ENCODE measurements around the gene PNPT1. TPM values are rescaled to one million over a fixed set of nuclear protein-coding genes. Genes with fewer than 3 reads are reported as not detected.

The PNPT1 gene
- total and polyA plus RNA-seq, 2 of the 8 experiments (the other 6 are each of a cell fraction or from before 2014, with no cell fraction given), result 8.3 to 40.2 TPM

DNA sequence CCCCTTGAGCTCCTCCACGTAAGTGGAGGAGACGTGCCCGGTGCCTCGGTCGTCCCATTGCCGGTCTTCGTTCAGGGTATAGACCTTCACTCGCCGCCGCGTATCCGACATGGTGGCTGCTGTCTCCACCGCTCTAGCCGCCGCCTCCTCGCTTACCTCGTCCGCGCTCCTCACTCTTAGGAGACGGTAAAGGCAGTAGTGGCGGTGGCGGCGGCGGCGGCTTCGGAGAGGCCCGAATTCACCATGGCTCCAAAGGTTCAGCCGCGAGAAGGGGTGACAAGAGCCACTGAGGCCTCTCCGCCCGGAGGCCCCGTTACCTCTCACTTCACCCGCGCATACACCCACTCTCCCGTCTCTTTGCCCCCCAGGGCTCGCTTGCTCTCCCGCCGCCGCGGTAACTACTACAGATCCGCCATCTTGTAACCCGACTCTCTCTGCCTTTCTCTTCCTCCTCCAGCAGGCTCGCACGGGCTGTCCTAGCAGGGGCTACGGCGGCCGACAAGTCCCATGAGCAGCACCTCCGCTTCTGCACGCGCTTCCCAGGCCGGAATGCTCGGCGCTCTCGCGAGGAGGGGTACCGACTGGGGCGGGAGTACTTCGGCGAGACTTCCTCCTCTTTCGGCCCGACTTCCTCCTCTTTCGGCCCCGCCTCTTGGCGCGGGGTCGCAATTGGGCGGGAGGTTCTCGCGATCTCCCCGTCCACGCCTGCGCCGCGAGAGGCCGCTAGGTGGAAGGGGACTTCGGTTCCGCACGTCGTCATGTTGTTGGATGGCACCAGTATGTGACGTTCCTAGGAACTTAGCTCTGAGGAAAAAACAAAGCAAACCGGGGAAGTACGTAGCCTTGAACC is 76.2 kb downstream of the PNPT1 start, which contains the start of gene PPP4R3B (continued):
- TF ChIP-seq RAD21 (IDR thresholded peaks at IDR 0.05 in 1 of 2, conservative IDR thresholded peaks at IDR 0.05 in 1 of 2; ENCODE audit: low read depth in 2 of 2, low read length in 2 of 2) (no peak; a peak in 1 of 4 replicates), BACH1 (IDR thresholded peaks at IDR 0.05; ENCODE audit: low read length) (no peak; the same call in 1 of the 2 replicates), SIN3A (conservative IDR thresholded peaks at IDR 0.05 in 1 of 2, IDR thresholded peaks at IDR 0.05 in 1 of 2; ENCODE audit: low read depth in 1 of 2, low read length in 2 of 2) (peak in 1 of 2 experiments; percentile 74; a peak in 2 of 4 replicates), YY1 (IDR thresholded peaks at IDR 0.05; ENCODE audit: low read depth, low read length) (peak; percentile 96), ZNF274 (IDR thresholded peaks at IDR 0.05; ENCODE audit: borderline replicate concordance, extremely low read depth, low read length) (no peak), ASH2L (IDR thresholded peaks at IDR 0.05; ENCODE audit: low read length) (peak; percentile 84), HDAC2 (IDR thresholded peaks at IDR 0.05; ENCODE audit: borderline replicate concordance in 1 of 2, low read depth in 2 of 2, low read length in 2 of 2) (no peak), RFX5 (IDR thresholded peaks at IDR 0.05; ENCODE audit: borderline replicate concordance, low read depth, low read length) (no peak), TAF7 (optimal IDR thresholded peaks at IDR 0.05; ENCODE audit: borderline replicate concordance, low read depth, low read length) (peak; percentile 45), CHD1 (IDR thresholded peaks at IDR 0.05; ENCODE audit: low read depth, low read length) (no peak), NANOG (IDR thresholded peaks at IDR 0.05; ENCODE audit: insufficient read depth, low read depth, low read length, poor library complexity, severe bottlenecking) (no peak), CTBP2 (IDR thresholded peaks at IDR 0.05; ENCODE audit: borderline replicate concordance, insufficient read depth, insufficient read length, low read length) (no peak), SAP30 (IDR thresholded peaks at IDR 0.05; ENCODE audit: insufficient read depth, insufficient replicate concordance, low read length) (peak; percentile 64), EZH2 (IDR thresholded peaks at IDR 0.05; ENCODE audit: low read depth, low read length, severe bottlenecking) (no peak), TBP (IDR thresholded peaks at IDR 0.05; ENCODE audit: low read depth, low read length) (peak; percentile 91)
- TF ChIP-seq, protein P1, sequence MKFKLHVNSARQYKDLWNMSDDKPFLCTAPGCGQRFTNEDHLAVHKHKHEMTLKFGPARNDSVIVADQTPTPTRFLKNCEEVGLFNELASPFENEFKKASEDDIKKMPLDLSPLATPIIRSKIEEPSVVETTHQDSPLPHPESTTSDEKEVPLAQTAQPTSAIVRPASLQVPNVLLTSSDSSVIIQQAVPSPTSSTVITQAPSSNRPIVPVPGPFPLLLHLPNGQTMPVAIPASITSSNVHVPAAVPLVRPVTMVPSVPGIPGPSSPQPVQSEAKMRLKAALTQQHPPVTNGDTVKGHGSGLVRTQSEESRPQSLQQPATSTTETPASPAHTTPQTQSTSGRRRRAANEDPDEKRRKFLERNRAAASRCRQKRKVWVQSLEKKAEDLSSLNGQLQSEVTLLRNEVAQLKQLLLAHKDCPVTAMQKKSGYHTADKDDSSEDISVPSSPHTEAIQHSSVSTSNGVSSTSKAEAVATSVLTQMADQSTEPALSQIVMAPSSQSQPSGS (IDR thresholded peaks at IDR 0.05; ENCODE audit: low read length), result peak; percentile 90; the same call in 1 of the 2 replicates
- TF ChIP-seq, protein P2, sequence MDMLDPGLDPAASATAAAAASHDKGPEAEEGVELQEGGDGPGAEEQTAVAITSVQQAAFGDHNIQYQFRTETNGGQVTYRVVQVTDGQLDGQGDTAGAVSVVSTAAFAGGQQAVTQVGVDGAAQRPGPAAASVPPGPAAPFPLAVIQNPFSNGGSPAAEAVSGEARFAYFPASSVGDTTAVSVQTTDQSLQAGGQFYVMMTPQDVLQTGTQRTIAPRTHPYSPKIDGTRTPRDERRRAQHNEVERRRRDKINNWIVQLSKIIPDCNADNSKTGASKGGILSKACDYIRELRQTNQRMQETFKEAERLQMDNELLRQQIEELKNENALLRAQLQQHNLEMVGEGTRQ (IDR thresholded peaks at IDR 0.05; ENCODE audit: low read length), result no peak
- TF ChIP-seq, protein P3, sequence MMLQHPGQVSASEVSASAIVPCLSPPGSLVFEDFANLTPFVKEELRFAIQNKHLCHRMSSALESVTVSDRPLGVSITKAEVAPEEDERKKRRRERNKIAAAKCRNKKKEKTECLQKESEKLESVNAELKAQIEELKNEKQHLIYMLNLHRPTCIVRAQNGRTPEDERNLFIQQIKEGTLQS (IDR thresholded peaks at IDR 0.05; ENCODE audit: insufficient read depth, low read depth, low read length), result no peak
